GM12872 (cell line): ENCODE results near the gene IMPDH2.

Source experiments
- CTCF ChIP-seq: IDR thresholded peaks from 3 replicates; pipeline ENCODE4 v1.5.1; 2011; ENCODE audit warnings: low read depth, mild to moderate bottlenecking, low read length, moderate library complexity; ENCODE audit not compliant: insufficient read depth

Gene IMPDH2

GRCh38 chr3:48990636-48991469 lies 38.3 kb downstream of the IMPDH2 start:
- TF ChIP-seq CTCF = no peak

- peak; percentile 24; the same call in 1 of the 3 replicates for TF ChIP-seq CTCF
These were observed 39.2 kb downstream of the IMPDH2 start, which contains the start of gene P4HTM for GRCh38 chr3:48989796-48990635. Gene P4HTM (plus strand): TSS chr3:48990241. CDS start chr3:48990257, 16 bp downstream.

GRCh38 chr3:48989126-48989795 lies 39.9 kb downstream of the IMPDH2 start:
- no peak for TF ChIP-seq CTCF

- TF ChIP-seq CTCF = no peak
These were observed 43.3 kb downstream of the IMPDH2 start for GRCh38 chr3:48985831-48986376.

- TF ChIP-seq CTCF = no peak
These were observed 44.5 kb downstream of the IMPDH2 start for GRCh38 chr3:48984663-48985062.

DNA sequence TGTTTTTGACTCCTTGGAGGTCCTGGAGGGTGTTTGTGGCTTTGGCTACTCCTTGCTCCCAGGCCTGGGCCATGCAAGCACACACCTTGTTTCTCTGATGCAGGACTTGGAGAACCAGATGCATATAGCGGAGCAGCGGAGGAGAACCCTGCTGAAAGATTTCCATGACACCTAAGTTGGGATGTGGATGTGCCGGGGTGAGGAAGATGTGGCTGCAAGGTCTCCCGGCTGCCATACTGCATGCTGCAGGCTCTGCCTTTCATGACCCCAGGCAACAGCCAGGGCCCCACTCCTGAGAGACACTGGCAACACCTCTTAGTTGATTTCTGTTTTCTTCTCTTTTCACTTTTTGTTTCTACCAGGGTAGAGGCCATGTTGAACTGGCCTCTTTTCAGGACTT lies 46.1 kb downstream of the IMPDH2 start:
- TF ChIP-seq CTCF = no peak
